ENCODE data around the gene SCLY. TPM values are rescaled to one million over a fixed set of nuclear protein-coding genes. Genes with fewer than 3 reads are reported as not detected.

Gene SCLY
- total and polyA plus RNA-seq, 2 of the 8 experiments (the other 6 are each of a cell fraction or from before 2014, with no cell fraction given) = 79.0 to 79.5 TPM

DNA sequence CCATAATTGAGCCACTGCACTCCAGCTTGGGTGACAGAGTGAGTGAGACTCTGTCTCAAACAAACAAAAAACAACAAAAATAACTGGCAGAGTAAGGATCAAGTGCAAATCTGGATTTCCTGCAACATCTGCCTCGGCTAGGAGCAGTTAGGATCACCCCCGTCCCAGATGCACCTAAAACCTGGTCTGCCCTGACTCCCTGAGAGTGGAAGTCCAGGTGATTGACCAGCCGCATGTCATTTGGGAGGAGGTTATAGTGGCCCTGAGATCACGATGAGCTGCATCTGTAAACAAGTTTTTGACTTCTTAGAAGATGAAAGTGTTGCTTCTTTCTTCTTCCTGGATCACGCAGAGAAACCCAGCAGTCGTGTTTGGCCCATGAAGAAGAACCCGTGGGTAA, 34.3 kb downstream of the SCLY start (continued):
- TF ChIP-seq GABPA (IDR thresholded peaks at IDR 0.05; ENCODE audit: borderline replicate concordance, insufficient read depth, low read length) (no peak), CHD1 (IDR thresholded peaks at IDR 0.05; ENCODE audit: low read depth, low read length) (no peak)
